ENCODE results near the gene METAP2.

DNA sequence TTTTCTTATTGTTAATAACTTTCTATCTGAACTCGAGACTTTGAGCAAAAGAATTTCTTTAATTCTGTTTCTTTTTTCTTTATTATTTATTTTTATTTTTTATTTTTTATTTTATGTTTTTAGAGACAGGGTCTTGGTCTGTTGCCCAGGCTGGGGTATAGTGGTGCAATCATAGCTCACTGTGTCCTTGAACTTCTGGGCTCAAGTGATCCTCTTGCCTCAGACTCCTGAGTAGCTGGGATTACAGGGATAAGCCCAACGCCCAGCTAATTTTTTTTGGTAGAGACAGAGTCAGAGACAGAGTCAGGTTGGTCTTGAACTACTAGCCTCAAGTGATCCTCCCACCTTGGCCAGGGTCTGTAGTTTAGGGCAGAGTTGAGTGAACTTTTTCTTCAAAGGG is 18.5 kb downstream of the METAP2 start:
- TF ChIP-seq, protein P1, sequence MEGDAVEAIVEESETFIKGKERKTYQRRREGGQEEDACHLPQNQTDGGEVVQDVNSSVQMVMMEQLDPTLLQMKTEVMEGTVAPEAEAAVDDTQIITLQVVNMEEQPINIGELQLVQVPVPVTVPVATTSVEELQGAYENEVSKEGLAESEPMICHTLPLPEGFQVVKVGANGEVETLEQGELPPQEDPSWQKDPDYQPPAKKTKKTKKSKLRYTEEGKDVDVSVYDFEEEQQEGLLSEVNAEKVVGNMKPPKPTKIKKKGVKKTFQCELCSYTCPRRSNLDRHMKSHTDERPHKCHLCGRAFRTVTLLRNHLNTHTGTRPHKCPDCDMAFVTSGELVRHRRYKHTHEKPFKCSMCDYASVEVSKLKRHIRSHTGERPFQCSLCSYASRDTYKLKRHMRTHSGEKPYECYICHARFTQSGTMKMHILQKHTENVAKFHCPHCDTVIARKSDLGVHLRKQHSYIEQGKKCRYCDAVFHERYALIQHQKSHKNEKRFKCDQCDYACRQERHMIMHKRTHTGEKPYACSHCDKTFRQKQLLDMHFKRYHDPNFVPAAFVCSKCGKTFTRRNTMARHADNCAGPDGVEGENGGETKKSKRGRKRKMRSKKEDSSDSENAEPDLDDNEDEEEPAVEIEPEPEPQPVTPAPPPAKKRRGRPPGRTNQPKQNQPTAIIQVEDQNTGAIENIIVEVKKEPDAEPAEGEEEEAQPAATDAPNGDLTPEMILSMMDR (IDR thresholded peaks at IDR 0.05; ENCODE audit: insufficient read depth, low read depth, low read length): no peak
- TF ChIP-seq EZH2 (IDR thresholded peaks at IDR 0.05; ENCODE audit: insufficient read depth, low read length): no peak

All from astrocyte (in vitro differentiated cells and primary cell).